Vagina (tissue), 2 donors: ENCODE results near the gene MFN1.

Experiments
- POLR2A ChIP-seq, 2 donors: fragments of 450-650 bp; IDR thresholded peaks; one replicate each; pipeline ENCODE4 v1.6.1; 2017; ENCODE audit warnings: antibody characterized with exemption in 2 of 2, mild to moderate bottlenecking in 2 of 2, moderate library complexity in 2 of 2
- POLR2AphosphoS5 ChIP-seq, 2 donors: sonication (generic); formaldehyde crosslinking; IDR thresholded peaks; one replicate each; pipeline ENCODE4 v1.9.0; 2017; ENCODE audit warnings: antibody characterized with exemption in 2 of 2, mild to moderate bottlenecking in 2 of 2, low read depth in 1 of 2; ENCODE audit not compliant: insufficient read depth in 1 of 2
- TF ChIP-seq, protein P1 (sequence below), 3 experiments: fragments of 450-650 bp in 2 of 3; fragments of 200-600 bp in 1 of 3; sonication (generic) in 1 of 3; IDR thresholded peaks; one replicate each; pipeline ENCODE4 v1.5.1; 2017 to 2019; ENCODE audit warnings: antibody characterized with exemption in 3 of 3, mild to moderate bottlenecking in 2 of 3, moderate library complexity in 2 of 3

DNA sequence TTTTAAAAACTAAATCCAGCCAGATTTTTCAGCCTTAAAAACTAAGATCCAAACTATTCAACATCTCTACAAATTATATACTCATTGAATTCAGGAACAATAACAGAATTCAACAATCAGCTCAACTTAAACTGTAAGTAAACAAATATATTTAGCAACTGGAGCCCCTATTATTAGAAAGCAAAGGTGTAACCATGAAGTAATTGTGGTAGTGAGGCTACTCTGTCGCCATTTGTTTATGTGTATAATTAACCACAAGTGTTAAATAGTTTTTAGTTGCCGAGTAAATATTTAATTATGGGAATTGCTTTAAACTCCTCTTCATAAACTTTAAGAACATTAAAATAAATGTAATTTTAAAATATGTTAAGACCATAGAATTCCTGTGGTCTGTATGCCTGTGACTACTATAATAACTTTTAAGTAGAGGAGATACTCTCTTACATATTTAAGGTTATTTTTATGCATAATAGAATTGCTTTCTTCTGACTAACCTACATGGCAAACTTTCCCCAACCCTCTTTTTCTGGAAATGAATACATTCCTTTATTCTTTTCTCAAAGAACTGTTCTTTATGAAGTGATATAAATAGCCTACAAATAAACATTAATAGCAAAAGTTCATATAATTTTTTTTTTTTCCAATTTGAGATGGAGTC is 51.2 kb downstream of the MFN1 start:
- no peak for TF ChIP-seq POLR2A (IDR thresholded peaks at IDR 0.05)
- TF ChIP-seq, protein P1, sequence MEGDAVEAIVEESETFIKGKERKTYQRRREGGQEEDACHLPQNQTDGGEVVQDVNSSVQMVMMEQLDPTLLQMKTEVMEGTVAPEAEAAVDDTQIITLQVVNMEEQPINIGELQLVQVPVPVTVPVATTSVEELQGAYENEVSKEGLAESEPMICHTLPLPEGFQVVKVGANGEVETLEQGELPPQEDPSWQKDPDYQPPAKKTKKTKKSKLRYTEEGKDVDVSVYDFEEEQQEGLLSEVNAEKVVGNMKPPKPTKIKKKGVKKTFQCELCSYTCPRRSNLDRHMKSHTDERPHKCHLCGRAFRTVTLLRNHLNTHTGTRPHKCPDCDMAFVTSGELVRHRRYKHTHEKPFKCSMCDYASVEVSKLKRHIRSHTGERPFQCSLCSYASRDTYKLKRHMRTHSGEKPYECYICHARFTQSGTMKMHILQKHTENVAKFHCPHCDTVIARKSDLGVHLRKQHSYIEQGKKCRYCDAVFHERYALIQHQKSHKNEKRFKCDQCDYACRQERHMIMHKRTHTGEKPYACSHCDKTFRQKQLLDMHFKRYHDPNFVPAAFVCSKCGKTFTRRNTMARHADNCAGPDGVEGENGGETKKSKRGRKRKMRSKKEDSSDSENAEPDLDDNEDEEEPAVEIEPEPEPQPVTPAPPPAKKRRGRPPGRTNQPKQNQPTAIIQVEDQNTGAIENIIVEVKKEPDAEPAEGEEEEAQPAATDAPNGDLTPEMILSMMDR (IDR thresholded peaks at IDR 0.05) = no peak
- TF ChIP-seq POLR2AphosphoS5 (IDR thresholded peaks at IDR 0.05; ENCODE audit: insufficient read depth in 1 of 2, low read depth in 1 of 2) = no peak
